IPS DF 6.9 (cell line): ENCODE results near the gene FAT2.
"Not testable (repeated sequence)": the region's sequence is repeated elsewhere in the genome, so short reads cannot be mapped to it uniquely, and the experiment has no call there.

ENCODE experiments used
- DNase-seq: peaks from one replicate; pipeline ENCODE4 v3.0.0-alpha.2; 2013; ENCODE audit warnings: low read depth, low spot score
- H3K27ac ChIP-seq: one replicate; pipeline ENCODE4 v1.5.1; 2013; ENCODE audit warnings: low read length, control low read depth
- H3K27me3 ChIP-seq: 2 replicates; pipeline ENCODE4 v1.6.1; 2013; ENCODE audit warnings: mild to moderate bottlenecking, low read length; ENCODE audit not compliant: control insufficient read depth, insufficient read depth
- H3K36me3 ChIP-seq: 2 replicates; pipeline ENCODE4 v1.6.1; 2013; ENCODE audit warnings: low read length; ENCODE audit not compliant: control insufficient read depth, insufficient read depth
- H3K4me1 ChIP-seq: 2 replicates; pipeline ENCODE4 v1.6.1; 2013; ENCODE audit warnings: low read length; ENCODE audit not compliant: control insufficient read depth, insufficient read depth
- H3K4me3 ChIP-seq: 2 replicates; pipeline ENCODE4 v1.5.1; 2013; ENCODE audit warnings: mild to moderate bottlenecking, low read length
- H3K9me3 ChIP-seq: 2 replicates; pipeline ENCODE4 v1.6.1; 2013; ENCODE audit warnings: low read length, inconsistent platforms; ENCODE audit not compliant: control insufficient read depth, insufficient read depth
- WGBS: extraction: QIAGEN DNeasy Blood & Tissue Kit; methylation state at CpG from one replicate; pipeline ENCODE4 v1.1.7; 2013; ENCODE audit warnings: mixed read lengths, missing lambda C conversion rate; ENCODE audit not compliant: insufficient read length, insufficient coverage; 5-methylcytosine and 5-hydroxymethylcytosine counted together

FAT2 gene

DNA sequence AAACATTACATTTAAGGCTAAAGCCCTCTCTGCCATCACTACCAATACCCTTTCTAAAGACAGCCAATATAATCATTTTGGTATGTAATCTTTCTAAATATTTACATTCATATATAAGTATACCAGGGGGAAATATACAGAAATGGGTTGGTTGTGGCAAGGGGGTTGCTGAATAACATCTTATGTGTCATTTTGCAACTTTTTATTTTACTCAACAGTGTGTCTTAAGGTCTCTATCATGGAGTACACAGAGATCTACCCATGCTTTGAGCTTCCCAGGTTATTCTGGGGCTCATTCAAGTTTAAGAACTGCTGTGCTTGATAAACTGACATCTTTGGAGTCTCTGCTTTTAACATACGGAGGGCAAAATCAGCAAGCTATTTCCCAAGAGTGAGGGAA lies 7.4 kb upstream of the FAT2 start:
- no peak for DNase-seq
- no CpG with 5 or more reads among the region's 1 CpG for WGBS
- Histone ChIP-seq H3K27ac (no peak overlapping the region), H3K4me3 (no peak overlapping the region), H3K27me3 (no peaks in the 10 kb centered on the region), H3K4me1 (peaks cover 9% of the 10 kb centered on the region; the same call in 1 of the 2 replicates), H3K9me3 (no peaks in the 10 kb centered on the region), H3K36me3 (no peaks in the 10 kb centered on the region)

DNA sequence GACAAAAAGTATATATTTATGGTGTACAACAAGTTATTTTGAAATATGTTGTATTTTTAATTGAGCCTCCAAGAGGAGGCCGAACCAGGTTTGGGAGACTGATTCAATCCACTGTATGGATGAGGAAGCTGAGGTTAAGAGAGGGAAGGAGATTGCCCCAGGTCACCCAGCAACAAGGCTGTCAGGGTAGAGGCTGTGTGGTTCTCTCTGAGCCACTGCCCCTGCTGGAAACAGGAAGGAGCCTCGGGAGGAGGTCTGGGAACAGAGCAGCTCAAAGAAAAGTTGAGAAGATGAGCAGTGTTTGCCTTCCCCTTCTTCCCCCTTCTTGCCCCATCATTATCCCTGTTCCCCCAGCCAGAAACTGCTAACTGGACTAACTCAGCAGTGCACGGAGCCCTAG lies 6.6 kb upstream of the FAT2 start:
- H3K9me3 ChIP-seq, result no peaks in the 10 kb centered on the region
- no peak for DNase-seq
- no peak overlapping the region for H3K4me3 ChIP-seq
- WGBS, result no CpG with 5 or more reads among the region's 3 CpGs
- no peak overlapping the region for H3K27ac ChIP-seq
- H3K4me1 ChIP-seq, result peaks cover 9% of the 10 kb centered on the region; the same call in 1 of the 2 replicates
- H3K27me3 ChIP-seq, result no peaks in the 10 kb centered on the region
- H3K36me3 ChIP-seq, result no peaks in the 10 kb centered on the region

DNA sequence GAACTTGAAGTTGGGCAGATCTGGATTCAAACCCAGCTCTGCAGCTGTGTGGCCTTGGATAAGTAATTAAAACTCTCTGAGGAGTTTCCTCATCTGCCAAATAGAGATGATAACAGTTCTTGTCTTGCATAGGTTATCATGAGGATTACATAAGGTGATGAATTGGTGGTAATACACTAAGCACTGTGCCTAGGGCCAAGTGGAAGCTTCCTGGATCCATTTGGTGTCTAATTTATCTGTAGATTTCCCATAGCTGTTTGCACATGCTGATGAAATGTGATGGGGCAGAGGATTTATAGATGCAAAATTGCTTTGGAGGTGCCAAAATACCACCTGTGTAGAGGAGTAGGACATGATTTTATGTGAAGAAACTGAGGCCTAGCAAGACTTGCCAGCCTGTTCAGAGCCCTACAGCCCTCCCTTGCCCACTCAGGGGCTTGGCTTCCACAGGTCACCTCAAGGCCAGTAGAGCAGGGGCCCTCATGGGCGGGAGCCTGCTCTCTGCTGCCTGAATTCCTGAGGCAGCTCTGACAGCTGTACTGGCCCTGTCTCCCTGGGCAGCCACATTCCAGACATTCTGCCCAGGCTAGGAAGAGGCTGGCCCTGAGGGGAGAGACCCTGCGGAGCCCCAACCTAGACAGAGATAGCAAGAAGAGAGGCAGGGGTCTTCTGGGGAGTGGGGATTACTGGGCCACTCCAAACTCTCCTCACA lies 5.9 kb upstream of the FAT2 start:
- Histone ChIP-seq H3K4me3 (no peak overlapping the region), H3K9me3 (no peaks in the 10 kb centered on the region), H3K27me3 (no peaks in the 10 kb centered on the region), H3K27ac (no peak overlapping the region), H3K4me1 (peaks cover 9% of the 10 kb centered on the region; the same call in 1 of the 2 replicates), H3K36me3 (no peaks in the 10 kb centered on the region)
- no CpG with 5 or more reads among the region's 2 CpGs for WGBS
- DNase-seq, result no peak

- no peak overlapping the region for H3K27ac ChIP-seq
- H3K36me3 ChIP-seq, result no peaks in the 10 kb centered on the region
- H3K4me3 ChIP-seq, result no peak overlapping the region
- no CpG with 5 or more reads among the region's 11 CpGs for WGBS
- no peaks in the 10 kb centered on the region for H3K27me3 ChIP-seq
- peaks cover 12% of the 10 kb centered on the region; the same call in 1 of the 2 replicates for H3K4me1 ChIP-seq
- no peaks in the 10 kb centered on the region for H3K9me3 ChIP-seq
- no peak for DNase-seq
Measured at GRCh38 chr5:151595411-151595826, 4.3 kb upstream of the FAT2 start.

GRCh38 chr5:151592855-151593408 lies 1.8 kb upstream of the FAT2 start:
- no peak for DNase-seq
- no peak overlapping the region for H3K4me3 ChIP-seq
- H3K9me3 ChIP-seq, result no peaks in the 10 kb centered on the region
- H3K36me3 ChIP-seq, result no peaks in the 10 kb centered on the region
- peaks cover 11% of the 10 kb centered on the region; the same call in 1 of the 2 replicates for H3K4me1 ChIP-seq
- no CpG with 5 or more reads among the region's 10 CpGs for WGBS
- no peaks in the 10 kb centered on the region for H3K27me3 ChIP-seq
- H3K27ac ChIP-seq, result no peak overlapping the region

GRCh38 chr5:151589878-151590570 lies 1.1 kb downstream of the FAT2 start:
- no peak for DNase-seq
- no peak overlapping the region for H3K27ac ChIP-seq
- no peak overlapping the region for H3K4me3 ChIP-seq
- H3K9me3 ChIP-seq, result no peaks in the 10 kb centered on the region
- H3K27me3 ChIP-seq, result no peaks in the 10 kb centered on the region
- H3K36me3 ChIP-seq, result no peaks in the 10 kb centered on the region
- WGBS, result no CpG with 5 or more reads among the region's 6 CpGs
- 0 out of 2 replicates have a peak, but pooled peaks cover 3% of the 10 kb centered on the region for H3K4me1 ChIP-seq

DNA sequence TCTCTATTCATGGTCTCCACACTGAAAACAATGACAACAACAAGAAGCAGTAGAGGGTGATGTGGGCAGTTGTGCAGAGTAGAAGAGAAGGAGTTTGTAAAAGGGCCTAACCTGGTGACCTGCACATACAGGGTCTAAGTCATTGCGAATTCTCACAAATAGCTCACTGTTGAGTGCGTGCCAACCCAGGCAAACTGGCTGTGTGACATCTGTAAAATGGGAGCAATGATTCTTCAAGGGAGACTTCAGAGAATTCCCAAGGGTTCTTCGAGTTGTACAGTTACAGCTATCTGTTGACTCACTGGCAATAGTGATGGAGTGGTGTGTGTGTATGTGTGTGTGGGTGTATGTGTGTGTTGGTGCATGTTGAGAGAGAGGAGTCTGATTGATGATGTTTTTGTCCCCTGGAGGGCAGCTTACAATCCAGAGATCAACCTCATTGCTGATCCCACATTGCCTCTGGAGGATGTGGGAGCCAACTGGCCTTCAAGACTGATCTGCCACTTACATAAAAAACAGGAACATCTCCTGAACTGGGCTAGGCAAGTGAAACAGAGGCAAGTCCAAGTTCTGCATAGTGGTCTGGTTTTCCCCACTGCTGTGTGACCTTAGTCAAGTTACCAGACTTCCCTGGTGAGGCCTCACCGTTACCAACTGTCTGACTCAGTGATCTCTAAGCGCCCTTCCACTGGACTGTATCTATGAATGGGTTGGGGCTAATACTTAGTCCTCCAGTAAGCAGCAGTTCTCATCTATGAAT lies 3.2 kb downstream of the FAT2 start:
- H3K27me3 ChIP-seq, result no peaks in the 10 kb centered on the region
- no peak for DNase-seq
- H3K9me3 ChIP-seq, result no peaks in the 10 kb centered on the region
- WGBS, result no CpG with 5 or more reads among the region's 5 CpGs
- H3K36me3 ChIP-seq, result no peaks in the 10 kb centered on the region
- H3K4me3 ChIP-seq, result no peak overlapping the region
- H3K27ac ChIP-seq, result no peak overlapping the region
- 0 out of 2 replicates have a peak, but pooled peaks cover 3% of the 10 kb centered on the region for H3K4me1 ChIP-seq

GRCh38 chr5:151585970-151586369 lies 5.2 kb downstream of the FAT2 start:
- H3K27me3 ChIP-seq, result no peaks in the 10 kb centered on the region
- H3K9me3 ChIP-seq, result no peaks in the 10 kb centered on the region
- H3K4me3 ChIP-seq, result no peak overlapping the region
- WGBS, result no CpG with 5 or more reads among the region's 10 CpGs
- no peak overlapping the region for H3K27ac ChIP-seq
- DNase-seq, result no peak
- H3K4me1 ChIP-seq, result peaks cover 2% of the 10 kb centered on the region; the same call in 1 of the 2 replicates
- no peaks in the 10 kb centered on the region for H3K36me3 ChIP-seq

DNA sequence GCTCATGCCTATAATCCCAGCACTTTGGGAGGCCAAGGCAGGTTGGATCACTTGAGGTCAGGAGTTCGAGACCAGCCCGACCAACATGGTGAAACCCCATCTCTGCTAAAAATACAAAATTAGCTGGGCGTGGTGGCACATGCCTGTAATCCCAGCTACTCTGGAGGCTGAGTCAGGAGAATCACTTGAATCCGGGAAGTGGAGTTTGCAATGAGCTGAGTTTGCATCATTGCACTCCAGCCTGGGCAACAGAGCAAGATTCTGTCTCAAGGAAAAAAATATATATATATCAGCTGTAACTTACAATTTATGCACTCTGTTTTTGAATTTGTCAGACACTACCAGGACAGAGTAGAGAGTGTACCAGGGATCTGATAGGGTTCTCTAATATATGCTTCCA lies 5.8 kb downstream of the FAT2 start:
- DNase-seq, H3K9me3 ChIP-seq, H3K4me3 ChIP-seq, H3K27ac ChIP-seq, H3K27me3 ChIP-seq, H3K4me1 ChIP-seq, H3K36me3 ChIP-seq: not testable (repeated sequence)
- WGBS, result no CpG with 5 or more reads among the region's 4 CpGs
